A172 (cell line): Measurements from ENCODE around the gene COL25A1. TPM values are rescaled to one million over a fixed set of nuclear protein-coding genes. Genes with fewer than 3 reads are reported as not detected.
"Not testable (repeated sequence)": the region's sequence is repeated elsewhere in the genome, so short reads cannot be mapped to it uniquely, and the experiment has no call there.

Source experiments
- DNase-seq: peaks from one replicate; pipeline ENCODE4 v3.0.0-alpha.2; 2015; ENCODE audit warnings: low spot score
- total RNA-seq: library from RNA; depleted of rRNA; stranded (reverse); fragments of >200 nt; shearing (Covaris generic); gene quantifications from 2 replicates; pipeline ENCODE4 v1.2.3, GENCODE V29; 2014

The COL25A1 gene
- total RNA-seq, 1 experiment from 2014 or later, result not detected

DNA sequence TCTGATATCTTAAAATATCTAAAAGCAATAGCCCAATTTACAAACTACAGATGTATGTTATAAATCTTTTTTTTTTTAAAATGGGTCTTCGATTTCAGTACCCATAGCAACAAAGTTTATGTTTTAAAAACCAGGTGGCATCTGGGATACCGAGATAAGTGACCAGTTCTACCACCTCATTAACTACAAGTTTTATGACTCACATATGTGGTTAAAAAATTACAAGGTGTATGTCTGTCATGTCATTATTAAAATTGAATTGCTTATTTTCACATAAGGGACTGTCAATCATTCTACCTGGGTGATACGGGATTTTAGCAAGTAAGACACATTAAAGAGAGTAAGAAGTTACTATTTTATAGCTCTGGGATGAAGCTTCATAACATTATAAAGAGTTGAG, 347.6 kb downstream of the COL25A1 start:
- no peak for DNase-seq

DNA sequence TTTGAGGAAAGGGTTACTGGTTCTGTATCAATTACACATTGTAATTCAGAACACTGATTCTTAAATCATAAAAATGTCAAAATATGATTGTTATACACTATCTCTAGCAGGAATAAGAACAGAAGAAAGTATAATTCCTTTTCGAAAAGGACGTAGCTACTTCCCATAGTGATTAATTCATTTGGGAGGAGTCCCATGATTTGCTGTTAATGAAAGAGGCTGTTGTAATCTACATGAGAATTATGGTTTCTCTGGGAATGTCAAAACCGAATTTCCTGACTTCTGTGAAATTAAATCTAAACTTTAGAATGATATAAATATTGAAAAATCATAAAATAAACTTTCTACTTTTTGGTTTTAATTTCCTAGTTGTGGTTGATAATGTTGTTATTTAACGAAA, 348.5 kb downstream of the COL25A1 start:
- DNase-seq, result no peak

DNA sequence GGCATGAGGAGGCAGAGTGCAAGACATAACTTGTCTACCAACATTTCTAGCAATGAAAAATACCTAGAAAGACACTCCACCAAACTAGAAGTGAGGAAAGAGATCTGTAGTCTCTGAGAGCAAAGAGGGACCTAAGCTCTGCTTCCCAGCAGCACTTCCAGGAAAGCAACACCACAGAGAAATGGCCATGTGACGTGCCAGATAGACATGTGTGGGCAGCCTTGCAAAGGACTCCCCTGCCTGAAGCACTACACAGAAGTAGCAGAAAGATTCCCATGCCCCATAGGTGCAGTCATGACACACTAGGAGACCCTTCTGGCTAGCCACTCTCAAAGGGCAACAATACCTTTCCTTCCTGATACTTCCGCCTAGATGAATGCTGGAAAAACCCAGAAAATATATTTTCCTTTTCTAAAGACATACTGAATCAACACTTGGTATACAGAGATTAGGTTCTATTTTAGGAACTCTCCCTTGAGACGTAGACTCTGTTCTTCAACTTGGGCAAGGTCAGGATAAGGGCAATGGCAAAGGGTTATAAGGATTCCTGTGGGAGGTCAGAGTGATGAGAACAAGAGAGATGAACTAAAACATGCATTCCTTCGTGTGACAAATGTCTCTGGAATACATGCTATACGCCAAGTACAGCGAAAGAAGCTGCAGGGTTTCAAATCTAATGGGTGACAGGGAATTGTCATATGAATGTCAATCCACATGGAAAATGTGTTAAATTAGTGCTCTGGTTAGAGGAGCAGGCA, 352.1 kb downstream of the COL25A1 start:
- DNase-seq, result no peak

DNA sequence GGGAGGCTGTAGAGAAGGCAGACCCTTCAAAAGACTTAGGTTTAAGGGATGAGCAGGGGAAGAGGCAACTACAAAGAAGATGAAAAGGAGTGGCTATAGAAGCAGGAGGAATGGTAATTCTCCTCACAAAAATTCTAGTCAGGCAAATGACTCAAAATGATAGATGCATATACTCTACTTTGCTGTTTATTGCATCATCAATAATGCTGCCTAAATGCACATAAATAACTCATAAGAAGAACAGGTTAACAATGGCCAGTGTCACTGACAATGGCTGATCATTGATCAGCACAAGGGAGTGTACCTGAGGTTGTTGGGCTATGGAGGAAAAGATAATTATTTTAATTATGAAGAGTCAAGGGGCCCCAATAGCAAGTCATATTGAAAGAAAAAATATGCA, 354.9 kb downstream of the COL25A1 start:
- DNase-seq, result no peak

DNA sequence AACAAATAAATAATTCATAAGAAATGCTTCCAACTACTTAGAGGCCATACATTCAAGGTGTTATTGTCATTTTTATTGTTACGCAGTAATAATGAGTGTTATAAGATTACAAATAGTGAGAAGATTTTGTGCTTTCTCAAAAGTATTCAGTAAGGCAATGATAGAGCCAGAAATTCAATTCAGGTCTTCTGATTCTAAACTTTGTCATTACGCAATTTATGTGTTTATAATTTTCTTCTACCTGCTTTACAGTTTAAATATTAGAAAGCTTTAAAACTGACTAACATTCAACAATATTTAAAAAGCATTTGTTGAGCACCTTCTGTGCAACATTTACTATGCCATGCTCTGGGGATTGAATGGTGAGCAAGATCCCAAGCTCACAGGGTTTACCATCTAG, 356.2 kb downstream of the COL25A1 start:
- DNase-seq, result no peak

DNA sequence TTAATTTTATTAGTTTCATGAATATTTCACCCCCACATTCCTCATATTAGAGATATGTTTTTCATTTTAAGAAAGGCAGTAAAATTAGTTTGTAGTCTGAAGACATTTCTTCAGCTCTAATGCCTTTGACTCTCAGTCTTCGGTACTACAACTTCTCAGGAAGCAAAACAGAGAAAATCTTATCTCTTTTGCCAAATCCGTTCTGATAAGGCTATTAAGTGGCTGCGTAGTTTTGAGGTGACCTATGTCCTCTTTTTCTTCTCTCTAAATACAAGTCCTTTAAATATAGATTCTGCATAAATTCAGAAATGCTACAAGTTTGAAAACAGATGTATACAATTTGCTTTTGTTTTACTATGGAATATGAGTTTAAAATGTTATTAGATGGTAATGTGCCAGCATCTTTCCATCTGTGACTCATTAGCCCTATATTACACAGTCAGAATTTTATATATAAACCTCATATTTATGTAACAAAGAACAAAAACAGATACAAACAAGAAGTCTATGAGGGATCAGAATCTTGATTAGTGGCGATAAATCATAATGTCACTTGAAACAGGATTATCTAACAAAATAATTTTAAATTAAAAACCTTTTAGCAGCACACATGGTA, 358.4 kb downstream of the COL25A1 start:
- no peak for DNase-seq

DNA sequence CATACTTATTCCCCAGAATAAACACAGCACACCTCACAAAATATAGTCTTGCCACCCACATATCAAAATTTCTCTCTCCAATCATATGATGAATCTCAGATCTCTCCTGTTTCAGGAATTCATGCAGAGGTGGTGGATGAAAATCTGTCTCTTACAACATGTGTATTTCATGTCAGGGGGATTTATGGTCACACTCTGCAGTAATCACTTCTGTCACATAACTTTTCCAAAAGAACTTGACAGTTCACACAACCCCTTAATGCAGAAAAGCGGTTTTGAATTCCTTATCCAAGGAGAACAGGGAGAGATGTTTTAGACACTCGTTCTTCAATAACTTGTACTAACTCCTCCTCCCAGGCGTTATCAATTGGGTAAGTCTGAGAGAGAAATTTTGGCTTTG, 359.1 kb downstream of the COL25A1 start:
- DNase-seq, result no peak

DNA sequence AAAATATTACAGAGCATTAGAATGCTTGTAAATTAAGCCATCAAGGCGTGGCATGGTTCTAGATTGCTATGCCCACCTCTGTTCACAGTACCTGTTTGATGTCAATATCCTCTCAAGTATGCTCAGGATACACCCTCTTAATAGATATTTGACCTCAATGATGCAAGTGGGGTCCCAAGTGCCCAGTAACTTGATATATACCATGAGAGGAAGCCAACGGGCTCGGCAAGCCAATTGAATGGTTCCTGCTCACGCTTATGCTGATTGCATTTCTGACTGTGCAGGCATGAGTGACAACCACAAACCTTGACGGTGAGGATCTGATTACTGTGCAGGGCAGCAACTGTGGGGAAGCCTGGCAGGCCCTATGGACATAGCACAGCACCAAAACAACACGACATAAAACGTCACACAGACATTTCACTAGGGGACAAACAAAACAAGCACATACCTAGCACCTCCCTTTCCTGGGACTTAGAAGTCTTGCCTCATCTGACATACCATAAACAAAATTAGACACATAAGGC, 360.5 kb downstream of the COL25A1 start:
- no peak for DNase-seq

DNA sequence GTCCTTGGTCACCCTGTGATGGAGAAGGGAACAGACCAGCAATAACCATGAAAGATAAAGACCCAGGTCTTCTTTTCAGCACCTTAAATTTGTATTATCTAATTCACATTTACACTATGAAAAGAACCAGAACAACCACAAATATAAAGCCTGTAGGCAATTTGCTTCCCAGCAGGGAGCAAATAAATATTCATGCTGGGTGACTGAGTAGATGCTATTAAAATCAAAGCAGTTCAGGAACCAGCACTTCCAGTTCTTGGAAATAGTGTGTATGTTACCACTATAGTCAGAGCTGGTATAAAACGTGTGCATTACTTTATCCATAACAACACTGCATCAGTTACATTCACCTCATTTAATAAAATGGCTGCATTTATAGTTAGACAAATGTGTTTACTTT, 361.8 kb downstream of the COL25A1 start:
- no peak for DNase-seq

DNA sequence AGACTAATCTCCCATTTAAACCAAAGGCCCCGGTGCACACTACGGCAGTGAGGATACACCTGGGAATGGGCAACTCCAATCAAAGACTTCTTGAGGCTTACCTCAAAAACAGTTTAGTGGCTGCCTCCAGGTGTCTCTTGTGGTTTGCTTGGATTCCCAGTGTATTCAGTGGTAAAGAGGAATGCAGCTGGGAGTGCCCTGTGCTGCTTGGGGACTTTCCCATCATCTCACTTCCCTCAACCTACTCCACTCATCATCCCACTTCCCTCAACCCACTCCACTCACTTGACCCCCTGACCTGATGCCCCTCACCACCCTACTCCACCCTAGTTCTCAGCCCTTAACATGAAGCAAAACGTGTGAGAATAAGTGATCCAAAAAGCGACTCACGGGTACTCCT, 362.3 kb downstream of the COL25A1 start:
- peak; percentile 58 for DNase-seq

DNA sequence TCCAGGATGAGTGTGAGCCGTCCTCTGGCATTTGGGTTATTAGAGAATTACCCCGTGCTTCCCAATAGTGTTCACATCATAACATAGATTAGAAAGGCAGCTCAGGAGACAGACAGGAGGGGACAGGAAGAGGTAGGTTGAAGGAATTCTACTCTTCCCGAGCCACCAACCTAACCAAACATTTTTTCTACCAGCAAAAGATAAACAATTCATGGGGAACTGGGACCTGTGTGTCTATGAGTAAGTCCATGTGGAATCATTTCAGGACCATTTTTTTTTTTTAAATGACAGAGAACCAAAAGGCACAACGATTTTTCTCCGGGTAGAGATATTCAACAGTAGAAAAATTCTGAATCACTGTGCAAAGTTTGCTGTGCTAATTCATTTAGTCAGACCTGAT, 365.4 kb downstream of the COL25A1 start:
- peak; percentile 25 for DNase-seq

DNA sequence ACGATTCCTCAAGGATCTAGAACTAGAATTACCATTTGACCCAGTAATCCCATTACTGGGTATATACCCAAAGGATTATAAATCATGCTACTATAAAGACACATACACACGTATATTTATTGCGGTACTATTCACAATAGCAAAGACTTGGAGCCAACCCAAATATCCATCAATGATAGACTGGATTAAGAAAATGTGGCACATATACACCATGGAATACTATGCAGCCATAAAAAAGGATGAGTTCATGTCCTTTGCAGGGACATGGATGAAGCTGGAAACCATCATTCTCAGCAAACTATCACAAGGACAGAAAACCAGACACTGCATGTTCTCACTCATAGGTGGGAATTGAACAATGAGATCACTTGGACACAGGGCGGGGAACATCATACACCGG, 368.5 kb downstream of the COL25A1 start:
- DNase-seq, result not testable (repeated sequence)

DNA sequence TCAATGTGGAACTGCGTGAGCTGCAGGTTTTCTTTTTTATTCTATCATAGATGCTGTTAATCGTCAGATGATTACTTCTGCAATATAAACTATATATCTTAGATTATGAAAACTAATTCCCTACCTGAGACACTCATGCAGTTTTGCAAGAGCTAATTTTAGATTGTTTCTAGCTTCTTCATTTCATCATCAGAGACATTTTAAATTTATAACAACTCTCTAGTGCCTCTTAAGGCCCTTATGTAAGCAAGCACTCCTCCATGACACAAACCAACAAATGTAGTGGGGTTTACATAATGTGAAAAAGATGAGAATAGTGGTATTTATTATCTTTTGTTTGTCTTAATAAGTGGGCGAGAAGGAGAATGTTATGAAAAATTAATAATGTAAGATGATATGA, 369.4 kb downstream of the COL25A1 start:
- no peak for DNase-seq

DNA sequence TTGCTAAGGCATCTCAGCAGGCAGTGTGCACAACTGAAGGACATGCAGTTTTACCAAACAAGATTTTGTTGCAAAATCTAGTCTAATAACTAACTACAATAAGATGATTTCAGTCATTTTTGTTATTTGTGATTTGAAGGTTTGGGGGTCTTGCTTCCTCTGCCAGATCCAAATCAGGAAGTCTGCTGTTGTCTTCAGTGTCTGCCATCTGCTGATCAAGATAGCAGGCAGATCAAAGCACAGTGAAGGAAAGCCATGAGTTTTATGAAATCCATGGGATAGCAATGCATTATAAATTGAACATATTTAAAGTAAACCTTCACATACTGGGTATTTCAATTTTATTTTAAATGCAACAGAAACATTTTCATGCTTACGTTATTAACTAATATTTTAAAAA, 370.5 kb downstream of the COL25A1 start:
- no peak for DNase-seq

DNA sequence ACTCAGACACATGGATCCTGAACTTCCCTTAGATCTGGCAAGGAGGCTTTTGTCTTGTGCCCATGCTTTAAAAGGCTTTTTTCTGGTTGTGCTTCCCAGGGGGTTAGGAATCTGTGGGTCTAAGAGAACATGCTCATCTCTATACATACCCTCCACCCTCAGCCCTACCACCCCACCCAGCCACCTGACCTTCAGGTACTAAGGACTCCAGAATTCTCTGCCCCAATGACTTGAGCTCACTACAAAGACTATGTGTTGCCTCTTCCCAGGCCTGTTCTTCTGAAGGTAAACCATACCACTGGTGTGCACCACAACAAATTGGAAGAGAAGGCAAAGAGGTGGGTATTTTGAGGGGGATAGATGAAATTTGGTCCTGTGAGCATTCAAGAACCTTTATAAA, 372.3 kb downstream of the COL25A1 start:
- DNase-seq, result no peak

DNA sequence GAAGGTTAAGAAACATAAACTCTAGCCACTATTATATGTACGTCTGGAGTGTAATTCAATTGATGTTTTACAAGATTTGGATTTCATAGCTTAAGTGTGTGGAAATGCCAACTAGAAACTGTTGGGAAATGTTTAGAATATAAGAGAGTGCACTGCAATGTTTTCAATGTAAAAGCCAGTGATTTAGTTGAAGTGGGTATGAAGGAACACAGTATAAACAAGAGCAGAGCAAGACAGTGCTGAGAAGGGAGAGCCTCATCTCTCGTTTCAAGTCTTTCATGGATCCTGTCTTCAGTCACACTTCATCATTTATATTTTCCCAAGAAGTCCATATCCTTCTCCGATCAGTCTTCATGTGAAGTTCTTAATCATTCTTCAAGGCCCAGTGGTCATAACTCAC, 375.7 kb downstream of the COL25A1 start:
- no peak for DNase-seq

DNA sequence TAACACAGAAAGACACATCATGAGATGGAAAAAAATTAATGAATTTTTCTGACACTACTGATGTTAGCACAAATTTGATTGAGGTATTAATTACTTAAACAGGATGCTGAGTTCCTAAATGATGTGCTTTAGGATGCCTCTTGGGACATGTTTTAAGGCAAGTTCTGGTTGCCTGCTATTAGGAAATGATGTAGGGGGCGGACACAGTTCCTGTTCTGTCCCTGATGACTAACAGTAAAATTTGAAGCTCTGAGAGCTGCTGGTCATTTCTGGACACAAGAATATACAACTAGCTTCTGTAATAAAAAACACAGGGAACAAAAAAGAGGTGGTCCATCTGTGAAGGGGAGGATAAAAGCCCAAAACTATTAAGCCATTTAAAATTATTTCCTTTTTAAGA, 376.4 kb downstream of the COL25A1 start:
- no peak for DNase-seq

DNA sequence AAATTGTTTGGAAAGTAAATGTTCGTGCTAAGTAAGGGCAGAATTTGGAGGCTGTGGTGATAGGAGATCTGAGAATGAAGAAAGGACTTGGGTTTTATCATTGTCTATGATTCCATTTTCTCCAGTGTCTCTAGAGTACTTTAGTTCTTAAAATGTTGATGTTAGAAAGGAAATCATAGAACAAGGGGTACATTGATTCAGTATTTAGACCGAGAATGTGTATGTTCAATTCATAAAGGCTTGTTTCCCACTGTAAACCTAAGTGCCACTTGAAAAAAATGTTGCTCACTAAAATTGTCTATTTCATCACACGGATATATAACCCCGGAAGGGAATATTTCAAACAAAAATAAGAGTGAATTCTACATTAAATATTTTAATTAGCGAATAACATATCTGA, 380.3 kb downstream of the COL25A1 start:
- no peak for DNase-seq

DNA sequence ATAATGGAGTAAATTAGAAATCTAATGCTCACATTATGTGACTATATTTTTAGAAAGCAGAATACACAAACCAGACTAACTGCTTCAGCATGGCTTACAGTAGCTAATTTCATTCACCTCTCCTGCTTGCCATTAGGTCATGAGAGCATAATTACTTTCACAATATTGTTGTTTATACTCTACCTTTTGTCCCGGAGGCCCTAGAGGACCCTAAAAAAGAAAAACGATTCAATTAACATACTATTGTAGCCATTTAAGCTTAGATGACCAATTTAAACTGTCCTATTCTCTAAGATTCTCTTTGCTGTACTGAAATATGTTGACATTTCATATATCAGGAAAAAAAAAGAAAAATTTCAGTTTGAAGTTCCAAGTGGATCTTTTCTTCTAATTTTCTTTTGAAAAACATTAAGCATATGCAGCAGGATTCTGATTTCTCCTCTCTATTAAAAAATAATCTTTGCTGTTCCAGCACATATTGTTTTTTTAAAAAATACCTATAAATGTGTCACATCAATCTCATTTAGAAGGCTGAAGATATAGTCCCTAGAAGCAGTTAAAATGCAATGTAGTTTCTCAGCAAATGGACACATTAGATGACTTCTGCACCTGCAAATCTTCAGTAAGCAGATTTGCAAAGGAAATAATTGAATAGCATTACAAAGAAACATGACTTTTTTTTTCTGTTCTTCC, 381.9 kb downstream of the COL25A1 start:
- DNase-seq, result no peak

DNA sequence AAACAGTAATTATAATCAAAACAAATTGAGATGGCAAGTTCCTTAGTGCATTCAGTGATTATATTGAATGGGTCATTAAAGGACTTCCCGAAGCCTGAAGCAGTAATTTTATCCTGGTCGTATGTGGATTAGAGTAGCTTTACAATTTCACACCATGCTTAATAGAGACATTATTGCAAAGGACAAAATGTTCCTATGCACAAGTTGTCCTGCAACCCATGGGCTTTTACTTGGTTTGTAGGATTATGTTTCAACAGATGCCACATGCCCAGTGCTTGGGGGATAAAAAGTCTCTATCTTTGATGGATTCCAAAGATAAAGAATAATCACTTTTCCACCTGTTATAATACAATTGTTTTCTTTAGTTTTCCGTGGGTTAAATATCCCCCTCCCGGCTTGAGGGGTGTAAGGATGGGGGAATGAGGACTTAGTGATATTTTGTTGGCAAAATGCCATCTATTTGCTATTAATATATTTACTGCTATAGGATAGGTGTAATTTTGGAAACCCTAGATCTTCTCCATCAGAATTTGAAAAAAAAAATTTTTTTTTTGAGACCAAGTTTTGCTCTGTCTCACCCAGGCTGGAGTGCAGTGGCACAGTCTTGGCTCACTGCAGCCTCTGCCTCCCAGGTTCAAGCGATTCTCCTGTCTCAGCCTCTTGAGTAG, 383.1 kb downstream of the COL25A1 start:
- no peak for DNase-seq

DNA sequence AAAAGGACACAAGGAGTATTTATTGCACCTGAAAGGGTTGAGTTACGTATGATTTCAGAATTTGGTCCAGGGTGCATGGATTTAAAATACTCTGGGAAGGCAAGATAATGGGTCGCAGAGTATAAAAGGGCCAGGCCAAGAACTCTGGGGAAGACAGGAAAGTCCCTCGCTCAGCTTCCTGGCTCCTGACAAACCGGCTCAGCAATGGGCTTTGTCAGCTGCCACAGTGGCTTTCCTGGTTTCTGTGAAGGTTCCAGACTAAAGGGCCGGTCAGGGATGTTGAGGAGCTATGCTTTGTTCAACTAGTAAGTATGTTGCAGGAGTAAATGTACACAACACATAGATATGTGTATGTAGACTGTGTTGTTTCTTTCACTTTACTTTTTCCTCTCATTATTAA, 385.2 kb downstream of the COL25A1 start:
- no peak for DNase-seq

DNA sequence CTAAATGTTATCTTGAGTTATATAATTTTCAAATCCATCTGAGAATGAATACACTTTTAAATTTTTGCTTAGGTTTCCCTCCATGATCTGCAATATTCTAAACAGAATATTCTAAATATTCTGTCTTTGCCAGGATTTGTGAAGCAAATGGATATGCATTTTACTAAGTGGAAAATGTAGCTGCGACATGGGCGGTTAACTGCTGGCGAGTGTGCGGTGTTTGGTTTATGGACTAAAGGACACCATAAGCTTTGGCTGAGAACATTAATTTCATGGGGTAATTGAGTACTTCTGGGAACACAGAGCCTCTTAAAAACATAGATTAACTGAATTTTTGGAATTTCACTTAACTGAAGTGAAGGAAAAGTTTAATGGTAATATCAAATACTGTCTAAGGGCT, 385.8 kb downstream of the COL25A1 start:
- no peak for DNase-seq
